Gastroesophageal sphincter (tissue), 4 donors: ENCODE data around the gene ACKR2. TPM values are rescaled to one million over a fixed set of nuclear protein-coding genes. Genes with fewer than 3 reads are reported as not detected.

Source experiments
- ATAC-seq: fragments of 150-250 bp; one replicate; pipeline ENCODE4 v1.9.1; 2016; ENCODE audit warnings: mild to moderate bottlenecking, moderate library complexity
- H3K27ac ChIP-seq, 4 donors: fragments of 200-600 bp; sonication (generic) in 3 of 4; 1 replicate in 3 of 4; 2 replicates in 1 of 4; pipeline ENCODE4 v1.5.1; 2016 to 2019
- H3K27me3 ChIP-seq: fragments of 200-600 bp; sonication (generic); one replicate; pipeline ENCODE4 v1.5.1; 2019
- H3K36me3 ChIP-seq, 2 donors: fragments of 200-600 bp; sonication (generic); one replicate each; pipeline ENCODE4 v1.5.1; 2019; ENCODE audit warnings: control low read depth in 1 of 2
- H3K4me1 ChIP-seq, 3 donors: fragments of 200-600 bp; sonication (generic); 1 replicate in 2 of 3; 2 replicates in 1 of 3; pipeline ENCODE4 v1.5.1; 2016 to 2019; ENCODE audit warnings: control low read depth in 2 of 3
- H3K4me3 ChIP-seq, 2 donors: fragments of 200-600 bp; sonication (generic); one replicate each; pipeline ENCODE4 v1.5.1; 2019; ENCODE audit warnings: mild to moderate bottlenecking in 1 of 2, moderate library complexity in 1 of 2
- H3K9me3 ChIP-seq, 3 donors: fragments of 200-600 bp; sonication (generic); one replicate each; pipeline ENCODE4 v1.5.1; 2017 to 2019; ENCODE audit warnings: control low read depth in 2 of 3
- EP300 ChIP-seq: sonication (generic); formaldehyde crosslinking; IDR thresholded peaks from one replicate; pipeline ENCODE4 v1.6.1; 2017; ENCODE audit warnings: antibody characterized with exemption, mild to moderate bottlenecking
- POLR2A ChIP-seq, 2 donors: fragments of 450-650 bp; IDR thresholded peaks; one replicate each; pipeline ENCODE4 v1.6.1; 2017; ENCODE audit warnings: antibody characterized with exemption in 2 of 2, mild to moderate bottlenecking in 2 of 2, moderate library complexity in 1 of 2
- POLR2AphosphoS5 ChIP-seq: sonication (generic); formaldehyde crosslinking; IDR thresholded peaks from one replicate; pipeline ENCODE4 v1.6.1; 2017; ENCODE audit warnings: antibody characterized with exemption
- WGBS, 2 donors: methylation state at CpG; one replicate each; pipeline ENCODE4 v1.1.5; 2018; ENCODE audit warnings: low coverage in 1 of 2; 5-methylcytosine and 5-hydroxymethylcytosine counted together
- total RNA-seq, 4 donors: library from RNA; depleted of rRNA; stranded (reverse); fragments of >200 nt; gene quantifications; one replicate each; pipeline ENCODE4 v1.1.0, GENCODE V29; 2016
- TF ChIP-seq, protein P1 (sequence below), 4 experiments: fragments of 200-600 bp in 2 of 4; fragments of 450-650 bp in 2 of 4; sonication (generic) in 1 of 4; IDR thresholded peaks; one replicate each; pipeline ENCODE4 v1.5.1; 2017 to 2019; ENCODE audit warnings: antibody characterized with exemption in 4 of 4, mild to moderate bottlenecking in 2 of 4, moderate library complexity in 2 of 4

The ACKR2 gene
- total RNA-seq, 4 donors from 2014 or later = 5.9 to 9.3 (median 7.4) TPM

- ATAC-seq = no peak
- Histone ChIP-seq H3K27ac (no peak overlapping the region), H3K4me1 (no peaks in the 10 kb centered on the region), H3K4me3 (no peak overlapping the region), H3K27me3 (no peaks in the 10 kb centered on the region), H3K9me3 (no peaks in the 10 kb centered on the region), H3K36me3 (no peaks in the 10 kb centered on the region)
- WGBS, 2 donors = 100% methylated on average over 1 of the region's 10 CpGs; no CpG with 5 or more reads in 1 of the 2 donors
- TF ChIP-seq, protein P1, sequence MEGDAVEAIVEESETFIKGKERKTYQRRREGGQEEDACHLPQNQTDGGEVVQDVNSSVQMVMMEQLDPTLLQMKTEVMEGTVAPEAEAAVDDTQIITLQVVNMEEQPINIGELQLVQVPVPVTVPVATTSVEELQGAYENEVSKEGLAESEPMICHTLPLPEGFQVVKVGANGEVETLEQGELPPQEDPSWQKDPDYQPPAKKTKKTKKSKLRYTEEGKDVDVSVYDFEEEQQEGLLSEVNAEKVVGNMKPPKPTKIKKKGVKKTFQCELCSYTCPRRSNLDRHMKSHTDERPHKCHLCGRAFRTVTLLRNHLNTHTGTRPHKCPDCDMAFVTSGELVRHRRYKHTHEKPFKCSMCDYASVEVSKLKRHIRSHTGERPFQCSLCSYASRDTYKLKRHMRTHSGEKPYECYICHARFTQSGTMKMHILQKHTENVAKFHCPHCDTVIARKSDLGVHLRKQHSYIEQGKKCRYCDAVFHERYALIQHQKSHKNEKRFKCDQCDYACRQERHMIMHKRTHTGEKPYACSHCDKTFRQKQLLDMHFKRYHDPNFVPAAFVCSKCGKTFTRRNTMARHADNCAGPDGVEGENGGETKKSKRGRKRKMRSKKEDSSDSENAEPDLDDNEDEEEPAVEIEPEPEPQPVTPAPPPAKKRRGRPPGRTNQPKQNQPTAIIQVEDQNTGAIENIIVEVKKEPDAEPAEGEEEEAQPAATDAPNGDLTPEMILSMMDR (IDR thresholded peaks at IDR 0.05) = no peak
- TF ChIP-seq EP300 (no peak), POLR2A (IDR thresholded peaks at IDR 0.05) (no peak), POLR2AphosphoS5 (no peak)
Observed at GRCh38 chr3:42874749-42875148, 65.5 kb downstream of the ACKR2 start.

DNA sequence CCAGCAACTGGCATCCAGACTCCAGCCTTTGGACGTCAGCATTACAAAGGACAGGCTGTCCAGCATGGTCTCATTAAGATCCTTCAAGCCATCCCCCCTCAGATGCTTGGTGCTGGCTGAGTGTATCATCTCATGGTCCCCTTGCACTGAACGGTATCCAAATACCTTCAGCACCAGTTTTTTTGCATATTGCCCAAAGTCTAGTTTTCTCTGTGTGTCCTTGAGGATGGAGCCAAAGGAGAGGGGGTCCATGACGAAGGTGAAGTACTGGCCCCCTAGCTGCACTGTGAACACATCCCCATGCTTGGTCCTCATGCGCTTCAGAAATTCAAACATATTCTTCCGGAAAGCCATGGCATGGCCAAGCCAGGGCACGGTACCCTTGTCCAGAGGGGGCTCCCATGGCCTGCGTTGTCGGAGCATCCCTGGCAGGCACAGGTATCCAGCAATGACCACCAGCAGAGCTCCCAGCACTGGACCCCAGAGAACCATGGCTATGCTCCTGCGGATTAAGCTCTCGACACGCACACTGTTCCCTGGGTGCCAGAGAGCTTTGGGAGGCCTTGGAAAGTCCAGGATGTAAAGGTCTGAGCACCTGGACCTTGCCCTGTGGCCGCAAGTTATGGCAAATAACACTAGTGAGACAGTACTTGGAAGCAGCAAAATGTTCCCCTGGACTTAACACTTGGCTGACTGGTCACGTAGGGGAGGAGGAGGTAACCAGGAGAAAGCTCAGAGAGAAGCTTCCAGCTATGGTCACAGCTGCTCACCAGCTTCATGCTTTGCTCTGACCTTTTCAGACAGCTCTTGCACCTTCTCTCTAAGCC is 66.3 kb downstream of the ACKR2 start, which contains the start of gene CYP8B1:
CYP8B1 (minus strand) TSS at position 555 of the 827 bp plus-strand sequence; CDS start at position 492, 63 bp downstream.
- no peak for ATAC-seq
- peaks cover 0 to 4% (median 1%) of the 10 kb centered on the region in 3 donors for H3K4me1 ChIP-seq
- no peaks in the 10 kb centered on the region for H3K27me3 ChIP-seq
- H3K36me3 ChIP-seq = no peaks in the 10 kb centered on the region
- no peak within 1 kb of the TSS for H3K4me3 ChIP-seq
- no peaks in the 10 kb centered on the region for H3K9me3 ChIP-seq
- no peak for TF ChIP-seq POLR2AphosphoS5
- no peak for TF ChIP-seq EP300
- no peak for TF ChIP-seq POLR2A (IDR thresholded peaks at IDR 0.05)
- TF ChIP-seq, protein P1 (IDR thresholded peaks at IDR 0.05) = no peak
- WGBS, 2 donors = 71 to 74% methylated on average over 1 to 7 of the region's 13 CpGs
- no peak within 1 kb of the TSS for H3K27ac ChIP-seq

DNA sequence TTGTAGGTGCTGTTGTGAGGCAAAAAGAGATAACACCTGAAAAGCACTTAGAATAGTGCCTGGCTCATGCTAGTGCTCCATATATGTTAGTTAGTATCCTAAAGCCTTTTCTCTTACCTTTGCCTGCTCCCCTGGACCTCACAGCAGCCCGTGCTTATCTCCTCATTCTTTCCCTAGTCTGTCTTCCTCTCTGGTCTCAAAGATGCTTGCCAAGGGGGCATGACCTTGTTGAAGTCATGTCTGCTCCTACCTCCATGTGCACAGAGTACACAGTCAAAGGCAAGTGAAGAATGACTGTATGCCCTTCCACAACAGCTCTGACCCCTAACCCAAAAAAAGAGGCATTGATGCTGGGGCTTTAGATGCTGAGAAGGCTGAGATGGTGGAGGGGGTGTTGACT is 67.2 kb downstream of the ACKR2 start:
- 43 to 60% methylated on average over 1 of the region's 1 CpG for WGBS, 2 donors
- H3K27ac ChIP-seq = no peak overlapping the region
- no peak for ATAC-seq
- no peaks in the 10 kb centered on the region for H3K9me3 ChIP-seq
- H3K36me3 ChIP-seq = no peaks in the 10 kb centered on the region
- H3K4me1 ChIP-seq = peaks cover 0 to 11% (median 5%) of the 10 kb centered on the region in 3 donors
- TF ChIP-seq POLR2AphosphoS5 = no peak
- no peak for TF ChIP-seq POLR2A (IDR thresholded peaks at IDR 0.05)
- no peak for TF ChIP-seq EP300
- H3K27me3 ChIP-seq = no peaks in the 10 kb centered on the region
- no peak overlapping the region for H3K4me3 ChIP-seq

DNA sequence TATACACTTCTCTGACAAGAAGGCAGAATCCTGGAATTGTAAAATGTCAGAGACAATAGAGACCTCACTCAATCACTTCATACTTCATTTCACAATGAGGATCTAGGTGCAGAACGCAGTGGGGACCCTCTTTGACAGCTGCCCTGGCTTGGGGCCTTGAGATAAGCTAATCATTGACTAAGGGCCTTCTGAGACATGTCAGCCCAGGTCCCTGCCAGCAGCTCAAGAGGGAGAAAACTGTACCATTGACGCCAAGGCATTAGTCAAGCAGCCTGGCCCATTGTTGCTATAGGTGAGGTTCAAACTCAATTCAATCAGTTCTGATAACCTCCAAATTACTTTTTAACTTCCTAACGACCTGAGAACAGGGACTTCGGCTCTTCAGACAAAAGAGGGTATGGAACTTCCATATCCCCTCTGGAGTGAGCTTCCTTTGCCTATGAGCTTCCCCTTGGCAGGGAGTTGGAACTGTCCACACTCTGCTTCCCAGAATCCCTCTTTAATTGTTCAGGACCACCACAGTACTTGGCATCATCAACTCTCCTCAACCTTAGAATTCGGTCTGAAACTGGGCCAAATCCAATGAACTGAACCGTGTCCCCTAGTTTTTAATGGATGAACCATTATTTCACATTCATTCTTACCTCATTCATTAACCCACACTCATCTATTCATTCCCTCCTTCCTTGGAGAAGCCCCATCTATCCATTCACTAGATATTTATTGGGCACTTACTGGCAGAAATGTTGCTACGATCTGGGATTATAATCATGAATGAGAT is 67.9 kb downstream of the ACKR2 start:
- no peak for ATAC-seq
- Histone ChIP-seq H3K4me3 (no peak overlapping the region), H3K4me1 (peaks cover 0 to 14% (median 5%) of the 10 kb centered on the region in 3 donors), H3K27ac (no peak overlapping the region), H3K27me3 (no peaks in the 10 kb centered on the region), H3K9me3 (no peaks in the 10 kb centered on the region), H3K36me3 (no peaks in the 10 kb centered on the region)
- TF ChIP-seq EP300 = no peak
- TF ChIP-seq POLR2AphosphoS5 = no peak
- no peak for TF ChIP-seq POLR2A (IDR thresholded peaks at IDR 0.05)
- TF ChIP-seq, protein P1 (IDR thresholded peaks at IDR 0.05) = no peak
- 68 to 82% methylated on average over 6 of the region's 7 CpGs for WGBS, 2 donors

GRCh38 chr3:42877881-42878280 is 68.6 kb downstream of the ACKR2 start:
- Histone ChIP-seq H3K4me1 (peaks cover 0 to 14% (median 5%) of the 10 kb centered on the region in 3 donors), H3K4me3 (no peak overlapping the region), H3K36me3 (no peaks in the 10 kb centered on the region), H3K27me3 (no peaks in the 10 kb centered on the region), H3K9me3 (no peaks in the 10 kb centered on the region), H3K27ac (no peak overlapping the region)
- ATAC-seq = no peak
- WGBS, 2 donors = 88 to 93% methylated on average over 2 of the region's 2 CpGs
- TF ChIP-seq EP300 (no peak), POLR2AphosphoS5 (no peak), POLR2A (IDR thresholded peaks at IDR 0.05) (no peak)
- TF ChIP-seq, protein P1 (IDR thresholded peaks at IDR 0.05) = no peak
